Stimulated activated CD8-positive, alpha-beta memory T cell treated with anti-CD3 and anti-CD28 coated beads, Interleukin-4, amount 100 ng/mL, for 24 hours (primary cell): ENCODE results near the gene TMEM181.
"Not testable (repeated sequence)": the region's sequence is repeated elsewhere in the genome, so short reads cannot be mapped to it uniquely, and the experiment has no call there.

Experiments
- DNase-seq: peaks from one replicate; pipeline ENCODE4 v3.0.0-alpha.2; 2020; ENCODE audit warnings: low read depth

Gene TMEM181

GRCh38 chr6:158638324-158638854 is 78.5 kb downstream of the TMEM181 start:
- no peak for DNase-seq

- DNase-seq: no peak
Observed at GRCh38 chr6:158639056-158639455, 79.2 kb downstream of the TMEM181 start.

- no peak for DNase-seq
Observed at GRCh38 chr6:158640519-158640918, 80.6 kb downstream of the TMEM181 start.

- no peak for DNase-seq
Observed at GRCh38 chr6:158642097-158642601, 82.3 kb downstream of the TMEM181 start.

GRCh38 chr6:158643836-158644230 is 83.9 kb downstream of the TMEM181 start:
- DNase-seq: no peak

- peak; percentile 87 for DNase-seq
Observed at GRCh38 chr6:158644231-158645063, 84.6 kb downstream of the TMEM181 start, which contains the start of gene DYNLT1. TSS of gene DYNLT1 (minus strand) at chr6:158644743. CDS start at chr6:158644708, 35 bp downstream.

- no peak for DNase-seq
Observed at GRCh38 chr6:158645064-158646022, 85.5 kb downstream of the TMEM181 start.

GRCh38 chr6:158646023-158646910 is 86.4 kb downstream of the TMEM181 start:
- DNase-seq: no peak

- no peak for DNase-seq
Observed at GRCh38 chr6:158647501-158647900, 87.6 kb downstream of the TMEM181 start.

- DNase-seq: no peak
Observed at GRCh38 chr6:158648682-158649131, 88.8 kb downstream of the TMEM181 start.

GRCh38 chr6:158649289-158650143 is 89.6 kb downstream of the TMEM181 start, which contains the start of gene SYTL3:
TSS of gene SYTL3 (plus strand) at chr6:158650054. CDS start at chr6:158663269, 13,215 bp downstream.
- peak; percentile 60 for DNase-seq

GRCh38 chr6:158651981-158652737 is 92.3 kb downstream of the TMEM181 start:
- not testable (repeated sequence) for DNase-seq

- peak; percentile 79 for DNase-seq
Observed at GRCh38 chr6:158653577-158654354, 93.9 kb downstream of the TMEM181 start.

GRCh38 chr6:158654498-158654897 is 94.6 kb downstream of the TMEM181 start:
- no peak for DNase-seq

- DNase-seq: no peak
Observed at GRCh38 chr6:158654960-158655489, 95.1 kb downstream of the TMEM181 start.

- no peak for DNase-seq
Observed at GRCh38 chr6:158655569-158656450, 95.9 kb downstream of the TMEM181 start.

- not testable (repeated sequence) for DNase-seq
Observed at GRCh38 chr6:158656986-158657385, 97.1 kb downstream of the TMEM181 start.
